GM19438 (cell line): ENCODE data around the gene MAPK8.
"Not testable (repeated sequence)": the region's sequence is repeated elsewhere in the genome, so short reads cannot be mapped to it uniquely, and the experiment has no call there.

Experiments used
- ATAC-seq: cut with Tn5 transposase; IDR thresholded peaks from one replicate; pipeline ENCODE4 v1.9.1; 2021; ENCODE audit warnings: low read depth; ENCODE audit not compliant: unreplicated experiment

The MAPK8 gene

GRCh38 chr10:48306265-48306869 lies at the start of gene MAPK8:
Gene MAPK8, plus strand, starts transcription at chr10:48306677. Its CDS starts 94,984 bp downstream, at chr10:48401661.
- ATAC-seq, result peak; percentile 79

GRCh38 chr10:48257407-48257961 lies 49.0 kb upstream of the MAPK8 start:
- ATAC-seq, result no peak

- ATAC-seq, result no peak
These were observed 48.4 kb upstream of the MAPK8 start for GRCh38 chr10:48258105-48258504.

DNA sequence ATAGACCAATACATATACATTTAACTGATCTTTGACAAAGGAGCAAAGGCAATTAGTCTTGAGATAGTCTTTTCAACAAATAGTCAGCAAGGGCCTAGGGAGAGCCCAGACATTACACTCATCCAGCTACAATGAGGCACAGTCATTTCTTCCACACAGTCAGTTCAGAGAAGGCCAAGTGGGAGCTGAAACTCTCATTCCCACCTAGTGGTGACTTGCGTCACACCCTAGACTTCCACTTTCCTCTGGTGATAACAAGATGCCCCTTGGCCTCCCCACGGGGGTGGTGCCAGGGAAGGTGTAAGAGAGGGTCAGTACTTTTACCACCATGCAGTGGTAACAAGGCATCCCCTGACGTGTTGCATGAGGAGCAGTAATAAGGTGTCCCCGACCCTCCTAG lies 39.9 kb upstream of the MAPK8 start:
- ATAC-seq, result no peak

DNA sequence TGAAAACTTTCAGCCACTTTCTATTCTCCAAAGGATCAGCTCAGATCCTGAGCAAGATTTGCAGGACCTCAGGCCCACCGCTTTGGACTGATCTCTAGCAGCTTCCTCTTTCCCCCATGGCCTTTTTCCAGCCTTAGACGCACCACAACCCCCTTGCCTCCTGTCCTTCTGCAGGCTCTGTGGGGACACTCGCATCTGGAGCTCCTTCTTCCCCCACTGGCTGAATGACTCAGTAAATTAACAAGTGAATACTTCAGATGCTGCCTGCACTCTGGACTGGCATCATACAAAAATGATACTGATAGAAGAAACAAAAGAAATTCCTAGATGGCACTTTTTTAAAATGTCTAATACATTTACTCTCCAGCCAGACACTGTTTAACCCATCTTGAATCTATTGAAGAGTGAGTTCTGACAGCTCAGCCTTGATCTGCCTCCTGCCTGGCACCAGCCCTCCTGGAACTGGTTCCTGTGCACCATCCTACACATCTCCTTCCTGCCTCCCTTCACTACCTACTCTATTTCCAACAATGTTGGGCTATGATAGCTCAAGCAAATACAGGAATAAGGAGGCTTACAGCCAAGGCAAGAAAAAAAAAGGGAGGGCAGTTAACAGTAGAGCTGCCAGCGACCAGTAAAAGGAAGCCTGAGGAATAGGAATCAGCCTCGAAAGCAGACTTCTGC lies 35.3 kb upstream of the MAPK8 start:
- no peak for ATAC-seq

DNA sequence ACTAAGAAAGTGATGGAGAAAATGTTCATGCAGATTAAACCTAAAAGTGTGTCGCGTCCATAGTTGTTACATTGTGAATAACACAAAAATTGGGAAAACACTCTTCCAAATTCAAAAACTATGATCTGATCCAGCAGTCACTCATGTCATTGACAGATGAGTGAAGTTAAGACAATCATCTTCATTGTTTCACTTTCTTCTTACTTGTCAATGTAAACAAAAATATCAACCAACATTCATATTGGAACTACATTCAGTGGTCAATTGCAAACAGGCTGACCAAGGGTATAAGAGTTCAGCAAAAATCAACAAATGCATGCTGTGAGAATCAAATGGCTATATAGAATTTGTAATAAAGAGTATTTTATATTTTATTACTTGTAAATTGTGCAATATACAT lies 33.8 kb upstream of the MAPK8 start:
- ATAC-seq, result no peak

- no peak for ATAC-seq
These were observed 32.7 kb upstream of the MAPK8 start for GRCh38 chr10:48273741-48274140.

GRCh38 chr10:48274636-48275035 lies 31.8 kb upstream of the MAPK8 start, which contains the start of gene FRMPD2:
Gene FRMPD2, minus strand, starts transcription at chr10:48274696. Its CDS starts 129 bp downstream, at chr10:48274567.
- no peak for ATAC-seq

GRCh38 chr10:48277093-48277492 lies 29.4 kb upstream of the MAPK8 start:
- no peak for ATAC-seq

- peak; percentile 70 for ATAC-seq
These were observed 27.3 kb upstream of the MAPK8 start for GRCh38 chr10:48279081-48279751.

DNA sequence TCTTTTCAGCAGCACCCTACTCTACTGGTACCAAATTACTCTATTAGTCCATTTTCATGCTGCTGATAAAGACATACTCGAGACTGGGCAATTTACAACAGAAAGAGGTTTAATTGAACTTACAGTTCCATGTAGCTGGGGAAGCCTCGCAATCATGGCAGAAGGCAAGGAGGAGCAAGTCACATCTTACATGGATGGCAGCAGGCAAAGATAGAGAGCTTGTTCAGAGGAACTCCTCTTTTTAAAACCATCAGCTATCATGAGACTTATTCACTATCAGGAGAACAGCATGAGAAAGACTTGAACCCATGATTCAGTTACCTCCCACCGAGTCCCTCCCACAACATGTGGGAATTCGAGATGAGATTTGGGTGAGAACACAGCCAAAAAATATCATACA lies 24.8 kb upstream of the MAPK8 start:
- ATAC-seq, result not testable (repeated sequence)

GRCh38 chr10:48282829-48283228 lies 23.6 kb upstream of the MAPK8 start:
- ATAC-seq, result peak; percentile 70

GRCh38 chr10:48284002-48284546 lies 22.4 kb upstream of the MAPK8 start:
- no peak for ATAC-seq

- no peak for ATAC-seq
These were observed 21.7 kb upstream of the MAPK8 start for GRCh38 chr10:48284811-48285210.

DNA sequence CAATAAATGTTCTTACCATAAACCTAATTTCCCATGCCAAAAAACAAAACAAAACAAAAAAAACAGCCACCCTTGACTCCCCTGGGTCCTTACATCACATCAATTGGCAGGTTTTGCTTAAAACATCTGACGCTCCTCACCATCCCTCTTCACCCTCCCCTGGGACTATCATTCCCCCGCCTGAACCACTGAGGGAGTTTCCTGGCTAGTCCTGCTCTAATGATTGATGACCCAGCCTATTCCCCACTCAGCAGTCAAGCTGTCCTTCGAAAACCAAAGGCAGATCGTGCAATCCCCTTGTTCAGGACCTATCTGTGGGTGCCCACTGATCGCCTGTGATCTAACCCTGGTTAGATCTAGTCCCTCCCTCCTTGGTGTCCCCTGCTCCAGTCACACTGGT lies 20.8 kb upstream of the MAPK8 start:
- ATAC-seq, result peak; percentile 47

DNA sequence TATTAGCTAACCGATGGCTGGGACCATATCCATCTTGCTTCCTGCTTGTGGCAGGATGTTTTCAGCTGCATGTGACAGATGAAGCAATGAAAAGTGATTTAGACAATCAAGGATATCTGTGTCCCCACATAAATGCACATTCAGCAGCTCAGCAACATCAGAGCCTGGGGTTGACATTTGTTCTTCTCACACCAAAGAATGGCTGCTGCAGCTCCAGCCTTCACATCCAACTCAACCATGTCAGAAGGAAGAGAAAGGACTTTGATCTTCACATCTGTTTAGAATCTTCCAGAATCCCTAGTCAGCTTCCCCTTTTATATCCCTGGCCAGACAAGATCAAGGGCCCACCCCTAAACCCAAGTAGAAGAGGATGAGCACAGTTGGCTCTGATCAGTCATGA lies 20.1 kb upstream of the MAPK8 start:
- no peak for ATAC-seq

- ATAC-seq, result no peak
These were observed 18.8 kb upstream of the MAPK8 start for GRCh38 chr10:48287417-48288391.

DNA sequence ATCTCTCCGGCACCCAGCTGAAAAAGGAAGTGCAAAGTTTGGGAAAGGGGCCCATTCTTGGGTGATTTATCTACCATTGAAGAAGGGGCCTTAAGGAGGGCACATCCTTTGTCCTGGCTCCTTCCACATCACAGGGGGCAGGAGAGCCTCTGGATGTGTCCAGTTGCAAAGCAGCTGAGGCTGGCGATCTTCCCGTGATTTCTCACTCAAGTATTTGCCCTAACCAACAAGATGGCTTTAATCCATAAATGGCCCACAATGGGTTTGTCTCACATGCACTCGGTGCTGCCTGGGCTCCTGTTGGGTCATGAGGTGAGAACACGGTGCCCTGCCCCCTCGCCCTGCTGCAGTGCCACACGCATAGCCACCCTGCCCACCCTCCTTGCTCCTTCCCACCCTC lies 17.8 kb upstream of the MAPK8 start:
- ATAC-seq, result no peak

DNA sequence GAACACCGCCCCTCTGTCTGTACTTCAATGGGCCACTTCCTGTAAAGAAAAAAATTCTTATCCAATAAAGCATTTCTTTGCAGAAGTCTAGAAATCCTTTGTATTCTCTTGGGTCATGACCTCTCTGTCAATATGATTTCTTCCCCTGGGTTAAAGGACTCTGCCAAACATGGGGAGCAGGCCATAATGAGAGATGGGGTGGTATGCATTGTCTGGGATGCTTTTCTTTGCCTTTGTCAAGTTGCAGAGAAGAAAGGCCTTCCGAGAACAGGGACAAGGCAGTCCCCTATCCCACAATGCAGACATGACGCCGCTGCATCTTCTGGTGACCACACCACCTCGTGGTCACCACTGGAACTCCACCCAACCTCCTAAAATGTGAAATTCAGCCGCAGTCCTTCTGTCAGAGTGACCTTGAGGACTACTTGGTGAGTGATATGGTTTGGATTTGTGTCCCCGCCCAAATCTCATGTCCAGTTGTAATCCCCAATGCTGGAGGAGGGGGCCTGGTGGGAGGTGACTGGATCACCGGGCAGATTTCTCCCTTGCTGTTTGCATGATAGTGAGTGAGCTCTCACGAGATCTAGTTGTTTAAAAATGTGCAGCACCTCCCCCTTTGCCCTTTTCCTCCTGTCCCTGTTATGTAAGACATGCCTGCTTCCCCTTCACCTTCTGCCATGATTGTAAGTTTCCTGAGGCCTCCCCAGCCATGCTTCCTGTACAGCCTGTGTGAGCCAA lies 16.8 kb upstream of the MAPK8 start:
- ATAC-seq, result no peak
